SU-DHL-6 (cell line): ENCODE measurements around the gene NKX2-3.

Source experiments
- CTCF ChIP-seq: fragments of 200-600 bp; sonication (generic); IDR thresholded peaks from one replicate; pipeline ENCODE4 v1.5.1; 2017; ENCODE audit warnings: antibody characterized with exemption, mild to moderate bottlenecking, low read length, moderate library complexity; ENCODE audit not compliant: insufficient read depth, poor library complexity, severe bottlenecking
- EZH2phosphoT487 ChIP-seq: fragments of 200-600 bp; sonication (generic), shearing (Covaris generic); conservative IDR thresholded peaks from 2 replicates; pipeline ENCODE4 v1.6.1; 2018; ENCODE audit warnings: mild to moderate bottlenecking, antibody characterized with exemption, low read length, moderate library complexity, mixed read lengths

- TF ChIP-seq CTCF (no peak), EZH2phosphoT487 (no peak)
Observed at GRCh38 chr10:99532687-99533495, at the start of gene NKX2-3.
